Measurements from ENCODE around the gene MORC2.

The MORC2 gene

GRCh38 chr22:30930228-30930627 is 38.3 kb downstream of the MORC2 start:
- TF ChIP-seq, protein P1, sequence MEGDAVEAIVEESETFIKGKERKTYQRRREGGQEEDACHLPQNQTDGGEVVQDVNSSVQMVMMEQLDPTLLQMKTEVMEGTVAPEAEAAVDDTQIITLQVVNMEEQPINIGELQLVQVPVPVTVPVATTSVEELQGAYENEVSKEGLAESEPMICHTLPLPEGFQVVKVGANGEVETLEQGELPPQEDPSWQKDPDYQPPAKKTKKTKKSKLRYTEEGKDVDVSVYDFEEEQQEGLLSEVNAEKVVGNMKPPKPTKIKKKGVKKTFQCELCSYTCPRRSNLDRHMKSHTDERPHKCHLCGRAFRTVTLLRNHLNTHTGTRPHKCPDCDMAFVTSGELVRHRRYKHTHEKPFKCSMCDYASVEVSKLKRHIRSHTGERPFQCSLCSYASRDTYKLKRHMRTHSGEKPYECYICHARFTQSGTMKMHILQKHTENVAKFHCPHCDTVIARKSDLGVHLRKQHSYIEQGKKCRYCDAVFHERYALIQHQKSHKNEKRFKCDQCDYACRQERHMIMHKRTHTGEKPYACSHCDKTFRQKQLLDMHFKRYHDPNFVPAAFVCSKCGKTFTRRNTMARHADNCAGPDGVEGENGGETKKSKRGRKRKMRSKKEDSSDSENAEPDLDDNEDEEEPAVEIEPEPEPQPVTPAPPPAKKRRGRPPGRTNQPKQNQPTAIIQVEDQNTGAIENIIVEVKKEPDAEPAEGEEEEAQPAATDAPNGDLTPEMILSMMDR (IDR thresholded peaks at IDR 0.05; ENCODE audit: low read depth, low read length) = no peak
- H3K4me3 ChIP-seq (ENCODE audit: low read depth, low read length) = no peak overlapping the region
- no peaks in the 10 kb centered on the region for H3K27me3 ChIP-seq
- H3K36me3 ChIP-seq = peaks cover 94% of the 10 kb centered on the region
- no peaks in the 10 kb centered on the region for H3K4me1 ChIP-seq
- no peaks in the 10 kb centered on the region for H3K9me3 ChIP-seq
- DNase-seq = no peak

DNA sequence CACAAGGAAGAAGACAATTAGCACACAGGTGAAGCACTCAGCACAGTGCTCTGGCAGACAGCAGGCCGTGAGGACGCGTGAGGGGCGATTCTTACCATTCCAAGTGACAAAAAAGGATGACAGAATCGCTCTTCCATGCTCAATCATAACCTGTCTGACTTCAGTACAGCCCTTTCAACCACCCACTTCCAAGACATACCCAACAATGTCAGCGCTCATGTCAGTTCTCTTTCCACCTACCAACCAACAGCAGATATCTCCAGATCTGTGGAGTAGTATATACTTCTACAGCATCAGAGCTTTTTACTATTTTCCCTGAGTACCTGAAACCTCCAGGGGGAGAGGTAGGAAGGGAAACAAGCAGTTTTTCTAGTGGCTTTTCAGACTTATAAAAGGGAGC is 40.2 kb downstream of the MORC2 start:
- Histone ChIP-seq H3K4me1 (no peaks in the 10 kb centered on the region), H3K27me3 (no peaks in the 10 kb centered on the region), H3K4me3 (ENCODE audit: low read depth, low read length) (no peak overlapping the region), H3K9me3 (no peaks in the 10 kb centered on the region), H3K36me3 (peaks cover 78% of the 10 kb centered on the region)
- DNase-seq = no peak
- TF ChIP-seq, protein P1 (IDR thresholded peaks at IDR 0.05; ENCODE audit: low read depth, low read length) = no peak

- no peak overlapping the region for H3K4me3 ChIP-seq (ENCODE audit: low read depth, low read length)
- H3K4me1 ChIP-seq = no peaks in the 10 kb centered on the region
- no peaks in the 10 kb centered on the region for H3K27me3 ChIP-seq
- no peaks in the 10 kb centered on the region for H3K9me3 ChIP-seq
- TF ChIP-seq, protein P1 (IDR thresholded peaks at IDR 0.05; ENCODE audit: low read depth, low read length) = no peak
- H3K36me3 ChIP-seq = peaks cover 72% of the 10 kb centered on the region
- no peak for DNase-seq
Measured at GRCh38 chr22:30927806-30928205, 40.8 kb downstream of the MORC2 start.

- DNase-seq = no peak
- Histone ChIP-seq H3K36me3 (peaks cover 61% of the 10 kb centered on the region), H3K4me3 (ENCODE audit: low read depth, low read length) (no peak overlapping the region), H3K4me1 (no peaks in the 10 kb centered on the region), H3K9me3 (no peaks in the 10 kb centered on the region), H3K27me3 (no peaks in the 10 kb centered on the region)
- TF ChIP-seq, protein P1 (IDR thresholded peaks at IDR 0.05; ENCODE audit: low read depth, low read length) = no peak
Measured at GRCh38 chr22:30926706-30927105, 41.9 kb downstream of the MORC2 start.

DNA sequence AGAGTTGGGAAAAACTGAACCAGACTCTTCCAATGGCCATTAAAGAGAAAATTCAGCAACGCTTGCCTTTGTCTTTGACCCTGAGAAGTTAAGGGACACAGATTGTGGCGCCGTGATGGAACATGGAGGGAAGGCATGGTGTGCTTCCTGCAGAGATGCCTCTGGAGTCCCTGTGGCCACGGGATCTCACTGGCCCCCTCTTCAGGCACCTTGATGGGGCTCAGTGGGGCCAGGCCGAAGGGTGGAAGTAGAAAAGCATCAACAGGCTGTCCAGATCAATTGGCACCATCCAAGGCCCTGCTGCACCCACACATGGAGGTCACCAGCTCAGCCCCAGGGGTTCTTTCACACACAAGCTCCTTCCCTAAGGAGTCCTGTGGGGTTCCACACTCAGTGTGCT is 42.9 kb downstream of the MORC2 start:
- H3K9me3 ChIP-seq = no peaks in the 10 kb centered on the region
- DNase-seq = no peak
- H3K36me3 ChIP-seq = peaks cover 51% of the 10 kb centered on the region
- H3K4me3 ChIP-seq (ENCODE audit: low read depth, low read length) = no peak overlapping the region
- TF ChIP-seq, protein P1 (IDR thresholded peaks at IDR 0.05; ENCODE audit: low read depth, low read length) = no peak
- no peaks in the 10 kb centered on the region; the same call in 1 of the 2 replicates for H3K4me1 ChIP-seq
- H3K27me3 ChIP-seq = peaks cover 8% of the 10 kb centered on the region

- TF ChIP-seq, protein P1 (IDR thresholded peaks at IDR 0.05; ENCODE audit: low read depth, low read length) = no peak
- Histone ChIP-seq H3K4me1 (no peaks in the 10 kb centered on the region; the same call in 1 of the 2 replicates), H3K27me3 (peaks cover 8% of the 10 kb centered on the region), H3K9me3 (no peaks in the 10 kb centered on the region), H3K36me3 (peaks cover 30% of the 10 kb centered on the region), H3K4me3 (ENCODE audit: low read depth, low read length) (no peak overlapping the region)
- DNase-seq = no peak
Measured at GRCh38 chr22:30923168-30923900, 45.2 kb downstream of the MORC2 start.

Data from BE2C (cell line).